Tibial nerve (tissue), 4 donors: Measurements from ENCODE around the gene TRPM1. TPM values are rescaled to one million over a fixed set of nuclear protein-coding genes. Genes with fewer than 3 reads are reported as not detected.
A peak's percentile ranks its signal among the peaks of the same experiment; 100 is the strongest.

ENCODE experiments used
- DNase-seq, 2 donors: peaks; one replicate each; pipeline ENCODE4 v3.0.0-alpha.2; 2019; ENCODE audit warnings: low spot score in 2 of 2
- H3K27ac ChIP-seq, 4 donors: fragments of 200-600 bp; sonication (generic) in 3 of 4; one replicate each; pipeline ENCODE4 v1.5.1; 2017 to 2019; ENCODE audit warnings: mild to moderate bottlenecking in 1 of 4
- H3K27me3 ChIP-seq, 2 donors: fragments of 200-600 bp; sonication (generic) in 1 of 2; one replicate each; pipeline versions ENCODE4 v1.5.1 to v1.6.0; 2017 to 2019
- H3K36me3 ChIP-seq, 3 donors: fragments of 200-600 bp; sonication (generic); one replicate each; pipeline ENCODE4 v1.5.1; 2018 to 2019
- H3K4me1 ChIP-seq, 4 donors: fragments of 200-600 bp; sonication (generic) in 3 of 4; one replicate each; pipeline ENCODE4 v1.5.1; 2017 to 2019
- H3K4me3 ChIP-seq, 4 donors: fragments of 200-600 bp; sonication (generic) in 3 of 4; one replicate each; pipeline ENCODE4 v1.5.1; 2017 to 2019; ENCODE audit warnings: mild to moderate bottlenecking in 1 of 4, moderate library complexity in 1 of 4
- H3K9me3 ChIP-seq, 4 donors: fragments of 200-600 bp; sonication (generic) in 3 of 4; one replicate each; pipeline ENCODE4 v1.5.1; 2017 to 2019
- CTCF ChIP-seq, 5 experiments: fragments of 200-600 bp in 3 of 5; fragments of 450-650 bp in 2 of 5; sonication (generic) in 3 of 5; IDR thresholded peaks; one replicate each; pipeline ENCODE4 v1.5.1; 2016 to 2019; ENCODE audit warnings: antibody characterized with exemption in 5 of 5, mild to moderate bottlenecking in 3 of 5, moderate library complexity in 2 of 5
- EP300 ChIP-seq, 2 donors: sonication (generic); formaldehyde crosslinking; IDR thresholded peaks; one replicate each; pipeline ENCODE4 v1.6.1; 2017; ENCODE audit warnings: antibody characterized with exemption in 2 of 2, mild to moderate bottlenecking in 1 of 2
- POLR2A ChIP-seq, 2 donors: fragments of 450-650 bp; IDR thresholded peaks; one replicate each; pipeline ENCODE4 v1.6.1; 2017; ENCODE audit warnings: antibody characterized with exemption in 2 of 2, mild to moderate bottlenecking in 2 of 2, moderate library complexity in 2 of 2
- WGBS, 2 donors: methylation state at CpG; one replicate each; pipeline ENCODE4 v1.1.5; 2018; 5-methylcytosine and 5-hydroxymethylcytosine counted together
- total RNA-seq, 4 donors: library from RNA; depleted of rRNA; stranded (reverse); fragments of >200 nt; gene quantifications; one replicate each; pipeline ENCODE4 v1.1.0, GENCODE V29; 2016

TRPM1 gene
- total RNA-seq, 4 donors from 2014 or later: not detected

DNA sequence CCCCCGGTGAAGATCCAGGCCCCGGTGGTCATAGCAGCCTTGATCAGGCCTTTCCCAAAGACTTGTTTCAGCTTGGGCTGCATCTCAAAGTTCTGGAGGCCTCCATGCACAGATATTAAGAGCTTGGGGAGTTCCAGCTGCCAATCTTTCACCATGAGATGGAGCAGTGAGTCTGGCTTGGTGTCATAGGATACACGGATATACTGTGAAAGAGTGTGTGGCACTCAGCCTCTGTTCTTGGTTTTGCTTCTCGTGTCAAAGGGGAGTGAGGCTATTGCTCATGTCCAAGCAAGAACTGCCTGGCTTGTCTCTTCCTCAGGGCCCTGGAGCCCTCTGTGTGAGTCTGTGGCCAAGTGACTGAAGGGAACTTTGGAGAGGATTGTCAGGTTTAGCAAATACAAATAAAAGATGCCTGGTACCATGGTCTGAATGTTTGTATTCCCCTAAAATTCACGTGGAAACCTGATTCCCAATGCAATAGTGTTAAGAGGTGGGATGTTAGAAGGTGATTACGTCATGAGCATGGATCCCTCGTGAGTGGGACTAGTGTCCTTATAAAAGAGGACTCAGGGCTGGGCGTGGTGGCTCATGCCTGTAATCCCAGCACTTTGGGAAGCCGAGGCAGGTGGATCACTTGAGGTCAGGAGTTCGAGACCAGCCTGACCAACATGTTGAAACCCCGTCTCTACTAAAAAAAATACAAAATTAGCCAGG is 33.5 kb downstream of the TRPM1 start:
- 85 to 89% methylated on average over 11 of the region's 11 CpGs for WGBS, 2 donors
- Histone ChIP-seq H3K27ac (no peak overlapping the region), H3K27me3 (no peaks in the 10 kb centered on the region), H3K36me3 (no peaks in the 10 kb centered on the region), H3K4me3 (no peak overlapping the region), H3K9me3 (no peaks in the 10 kb centered on the region), H3K4me1 (peaks cover 0 to 14% (median 0%) of the 10 kb centered on the region in 4 donors)
- no peak for DNase-seq
- no peak for TF ChIP-seq POLR2A (IDR thresholded peaks at IDR 0.05)
- no peak for TF ChIP-seq CTCF (IDR thresholded peaks at IDR 0.05)
- TF ChIP-seq EP300 (IDR thresholded peaks at IDR 0.05): no peak

- H3K9me3 ChIP-seq: no peaks in the 10 kb centered on the region
- H3K4me1 ChIP-seq: peaks cover 0 to 27% (median 0%) of the 10 kb centered on the region in 4 donors
- H3K27ac ChIP-seq: no peak overlapping the region
- no peak overlapping the region for H3K4me3 ChIP-seq
- DNase-seq: no peak
- no peak for TF ChIP-seq POLR2A (IDR thresholded peaks at IDR 0.05)
- TF ChIP-seq CTCF (IDR thresholded peaks at IDR 0.05): no peak
- TF ChIP-seq EP300 (IDR thresholded peaks at IDR 0.05): no peak
- 93 to 99% methylated on average over 6 of the region's 6 CpGs for WGBS, 2 donors
- H3K27me3 ChIP-seq: no peaks in the 10 kb centered on the region
- no peaks in the 10 kb centered on the region for H3K36me3 ChIP-seq
Observed at GRCh38 chr15:31065824-31066223, 35.7 kb downstream of the TRPM1 start.

DNA sequence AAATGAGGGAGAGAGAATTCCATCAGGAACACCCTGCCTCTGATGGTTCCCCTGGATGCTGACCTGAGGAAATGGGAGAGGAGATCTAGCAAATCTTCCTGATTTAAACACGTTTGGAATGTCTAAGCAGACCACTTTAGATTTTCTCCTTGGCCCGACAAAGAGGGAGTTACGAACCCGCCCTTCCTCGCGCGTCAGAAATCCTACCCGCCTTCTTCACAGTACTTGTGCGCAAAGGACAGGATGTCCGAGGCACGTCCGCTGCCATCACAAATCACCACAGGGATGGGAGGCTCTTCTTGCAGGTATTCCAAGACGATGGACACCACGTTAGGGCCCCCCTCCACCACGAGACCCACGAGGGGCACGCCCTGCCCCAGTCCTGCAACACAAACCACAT is 38.6 kb downstream of the TRPM1 start:
- no peak for DNase-seq
- Histone ChIP-seq H3K9me3 (no peaks in the 10 kb centered on the region), H3K27ac (peak overlapping the region in 2 of 4 donors; percentile 45 to 46), H3K27me3 (no peaks in the 10 kb centered on the region), H3K4me3 (no peak overlapping the region), H3K36me3 (no peaks in the 10 kb centered on the region), H3K4me1 (peaks cover 0 to 16% (median 0%) of the 10 kb centered on the region in 4 donors)
- TF ChIP-seq CTCF (IDR thresholded peaks at IDR 0.05): no peak
- peak in 1 of 2 donors; percentile 38 for TF ChIP-seq EP300 (IDR thresholded peaks at IDR 0.05)
- 71% methylated on average over 17 of the region's 17 CpGs for WGBS, 2 donors

DNA sequence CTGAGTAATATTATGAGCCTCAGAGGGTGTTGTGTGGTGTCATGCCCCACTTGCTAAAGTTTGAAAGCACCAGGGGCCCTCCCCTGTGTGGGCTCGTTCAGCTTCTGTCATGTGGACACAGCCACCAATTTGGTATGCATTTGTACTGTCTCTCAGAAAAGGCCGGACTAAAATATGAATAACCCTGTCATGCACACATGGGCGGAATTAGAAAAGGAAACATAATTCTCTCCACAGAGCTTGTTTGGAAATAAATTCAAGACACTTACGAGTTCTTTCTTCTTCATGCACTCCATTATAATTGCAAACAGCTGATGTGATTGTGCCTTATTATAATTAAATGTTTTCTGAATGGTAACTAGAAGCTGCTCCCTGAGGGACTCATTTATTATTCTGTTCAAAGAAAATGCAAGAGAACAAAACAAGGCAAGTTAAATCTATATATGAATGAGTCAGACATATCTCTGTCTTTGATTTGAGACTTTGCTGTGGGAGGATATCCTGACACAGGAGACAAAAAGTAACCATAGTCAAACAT is 39.1 kb downstream of the TRPM1 start:
- peaks cover 0 to 16% (median 0%) of the 10 kb centered on the region in 4 donors for H3K4me1 ChIP-seq
- no peaks in the 10 kb centered on the region for H3K36me3 ChIP-seq
- peak overlapping the region in 2 of 4 donors; percentile 45 to 46 for H3K27ac ChIP-seq
- H3K4me3 ChIP-seq: no peak overlapping the region
- WGBS, 2 donors: 11 to 20% methylated on average over 4 of the region's 4 CpGs
- no peaks in the 10 kb centered on the region for H3K27me3 ChIP-seq
- TF ChIP-seq CTCF (IDR thresholded peaks at IDR 0.05) (no peak), POLR2A (IDR thresholded peaks at IDR 0.05) (no peak), EP300 (IDR thresholded peaks at IDR 0.05) (no peak)
- DNase-seq: no peak
- H3K9me3 ChIP-seq: no peaks in the 10 kb centered on the region

DNA sequence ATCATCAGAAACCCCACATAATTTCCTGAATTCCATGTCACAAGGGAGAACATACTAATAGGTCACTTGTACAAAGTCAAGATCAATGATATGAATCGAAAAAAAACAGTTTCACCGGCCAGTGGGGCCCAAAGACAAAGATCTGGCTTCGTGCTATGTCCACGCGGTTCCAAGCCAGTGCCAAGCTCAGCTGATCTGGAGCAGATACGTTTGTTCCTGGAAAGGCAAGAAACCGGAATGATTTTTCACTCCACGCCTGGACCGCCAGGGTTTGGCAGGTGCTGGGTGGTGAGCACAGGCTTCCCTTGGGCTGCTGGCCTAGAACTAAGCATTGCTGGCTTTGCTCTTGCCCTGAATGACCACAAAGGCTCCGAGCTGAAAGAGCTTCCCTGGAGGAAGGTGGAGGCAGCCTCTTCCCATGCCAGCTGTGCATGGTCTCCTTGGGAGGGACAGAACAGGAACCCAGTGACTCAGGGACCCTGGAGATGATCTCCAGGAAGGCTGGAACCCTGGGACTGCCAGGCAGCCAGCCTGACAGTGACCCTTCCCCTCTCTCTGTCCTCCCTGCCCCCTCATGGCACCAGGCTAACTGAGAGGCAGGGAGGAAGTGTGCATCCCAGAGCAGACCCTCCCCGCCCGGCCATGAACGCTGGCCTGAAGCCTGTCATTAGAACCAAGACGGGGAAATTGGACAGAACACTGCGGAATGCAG is 40.9 kb downstream of the TRPM1 start:
- no peak for DNase-seq
- Histone ChIP-seq H3K27me3 (no peaks in the 10 kb centered on the region), H3K4me1 (peaks cover 0 to 16% (median 0%) of the 10 kb centered on the region in 4 donors), H3K9me3 (peaks cover 0 to 8% (median 0%) of the 10 kb centered on the region in 4 donors), H3K4me3 (no peak overlapping the region), H3K27ac (no peak overlapping the region), H3K36me3 (no peaks in the 10 kb centered on the region)
- WGBS, 2 donors: 88 to 89% methylated on average over 15 of the region's 15 CpGs
- TF ChIP-seq CTCF (IDR thresholded peaks at IDR 0.05) (no peak), EP300 (IDR thresholded peaks at IDR 0.05) (no peak), POLR2A (IDR thresholded peaks at IDR 0.05) (no peak)
